ENCODE measurements around the gene CD59.

- TF ChIP-seq MYC (IDR thresholded peaks at IDR 0.05; ENCODE audit: low read depth, low read length), result no peak
- TF ChIP-seq CTCF (IDR thresholded peaks at IDR 0.05; ENCODE audit: low read depth, low read length), result no peak
Observed at GRCh38 chr11:33672273-33672672, 64.0 kb downstream of the CD59 start.

Data from NB4 (cell line).